Mammary epithelial cell (primary cell): Measurements from ENCODE around the gene MORC4.

Experiments used
- CTCF ChIP-seq, 2 donors: IDR thresholded peaks in 1 of 2; conservative IDR thresholded peaks in 1 of 2; 2 replicates each; pipeline ENCODE4 v1.5.1; 2011 to 2012; ENCODE audit warnings: inconsistent platforms in 2 of 2, low read length in 2 of 2, mild to moderate bottlenecking in 2 of 2, control low read depth in 1 of 2, low read depth in 1 of 2; ENCODE audit not compliant: insufficient read depth in 1 of 2; ENCODE audit errors: extremely low read depth in 1 of 2
- EZH2 ChIP-seq: IDR thresholded peaks from 2 replicates; pipeline ENCODE4 v1.6.1; 2012; ENCODE audit warnings: low read length, inconsistent platforms, borderline replicate concordance

DNA sequence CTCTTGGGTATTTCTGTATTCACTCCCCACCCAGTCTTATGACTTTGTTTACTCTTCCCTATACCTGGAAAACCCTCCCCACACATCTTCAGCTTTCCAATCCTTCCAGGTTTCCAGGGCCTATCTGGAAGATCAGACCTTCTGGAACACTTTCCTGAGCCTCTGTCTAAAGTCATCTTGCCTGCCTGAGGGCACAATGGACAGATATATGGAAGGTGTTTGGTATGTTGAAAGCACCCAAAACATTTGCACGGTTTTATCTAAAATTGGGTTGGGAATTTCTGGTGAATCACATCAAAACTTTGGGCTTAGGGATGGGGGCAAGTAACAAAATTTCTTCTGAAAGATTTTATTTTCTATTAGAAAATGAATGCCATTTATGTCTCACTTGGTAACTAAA is 63.8 kb downstream of the MORC4 start:
- TF ChIP-seq CTCF (conservative IDR thresholded peaks at IDR 0.05 in 1 of 2, IDR thresholded peaks at IDR 0.05 in 1 of 2; ENCODE audit: extremely low read depth in 1 of 2, insufficient read depth in 1 of 2, low read depth in 1 of 2, low read length in 2 of 2) (no peak), EZH2 (no peak)
